Glomerular visceral epithelial cell (primary cell): ENCODE measurements around the gene ENO1.

Experiments used
- DNase-seq: peaks from one replicate; pipeline ENCODE4 v3.0.0-alpha.2; 2016; ENCODE audit errors: extremely low spot score

ENO1 gene

GRCh38 chr1:8870616-8871538 is 7.6 kb downstream of the ENO1 start:
- DNase-seq = peak; percentile 42

GRCh38 chr1:8870103-8870502 is 8.4 kb downstream of the ENO1 start:
- peak; percentile 50 for DNase-seq

GRCh38 chr1:8867878-8868567 is 10.5 kb downstream of the ENO1 start:
- DNase-seq = no peak

GRCh38 chr1:8866792-8867415 is 11.6 kb downstream of the ENO1 start:
- DNase-seq = no peak

- no peak for DNase-seq
These were observed 12.2 kb downstream of the ENO1 start for GRCh38 chr1:8866173-8866791.

- no peak for DNase-seq
These were observed 13.7 kb downstream of the ENO1 start for GRCh38 chr1:8864713-8865344.

GRCh38 chr1:8863794-8864233 is 14.7 kb downstream of the ENO1 start:
- DNase-seq = no peak

- DNase-seq = no peak
These were observed 15.3 kb downstream of the ENO1 start for GRCh38 chr1:8863138-8863537.

GRCh38 chr1:8862528-8862927 is 16.0 kb downstream of the ENO1 start:
- DNase-seq = peak; percentile 45

GRCh38 chr1:8860738-8861516 is 17.6 kb downstream of the ENO1 start:
- DNase-seq = no peak

- DNase-seq = peak; percentile 80
These were observed 19.4 kb downstream of the ENO1 start for GRCh38 chr1:8858888-8859706.

GRCh38 chr1:8858112-8858668 is 20.3 kb downstream of the ENO1 start:
- peak; percentile 81 for DNase-seq

GRCh38 chr1:8856689-8857412 is 21.6 kb downstream of the ENO1 start:
- DNase-seq = no peak

- DNase-seq = no peak
These were observed 24.2 kb downstream of the ENO1 start for GRCh38 chr1:8854240-8854639.

GRCh38 chr1:8851060-8851459 is 27.4 kb downstream of the ENO1 start:
- no peak for DNase-seq

GRCh38 chr1:8848663-8849386 is 29.7 kb downstream of the ENO1 start:
- DNase-seq = peak; percentile 95

- DNase-seq = no peak
These were observed 30.5 kb downstream of the ENO1 start for GRCh38 chr1:8847990-8848389.

GRCh38 chr1:8846263-8846662 is 32.2 kb downstream of the ENO1 start:
- DNase-seq = no peak
